Activated naive CD8-positive, alpha-beta T cell treated with anti-CD3 and anti-CD28 coated beads for 36 hours (primary cell): ENCODE results near the gene ATP8B1. TPM values are rescaled to one million over a fixed set of nuclear protein-coding genes. Genes with fewer than 3 reads are reported as not detected.
A peak's percentile ranks its signal among the peaks of the same experiment; 100 is the strongest.

ENCODE experiments used
- DNase-seq: peaks from one replicate; pipeline ENCODE4 v3.0.0; 2021
- H3K27ac Mint-ChIP-seq: one replicate; pipeline ENCODE4 v1.8.0; 2022; ENCODE audit warnings: mild to moderate bottlenecking, moderate library complexity, mixed read lengths
- H3K27me3 Mint-ChIP-seq: one replicate; pipeline ENCODE4 v1.8.0; 2022; ENCODE audit warnings: mild to moderate bottlenecking, mixed read lengths
- H3K36me3 Mint-ChIP-seq: one replicate; pipeline ENCODE4 v1.8.0; 2021; ENCODE audit warnings: mild to moderate bottlenecking, mixed read lengths
- H3K4me1 Mint-ChIP-seq: one replicate; pipeline ENCODE4 v1.8.0; 2021; ENCODE audit warnings: mixed read lengths
- H3K4me3 Mint-ChIP-seq: one replicate; pipeline ENCODE4 v1.8.0; 2022; ENCODE audit warnings: mild to moderate bottlenecking, moderate library complexity, mixed read lengths
- H3K9me3 Mint-ChIP-seq: one replicate; pipeline ENCODE4 v1.8.0; 2022; ENCODE audit warnings: mixed read lengths
- total RNA-seq, 2 experiments: library from RNA; stranded (reverse); gene quantifications; one replicate each; pipeline ENCODE4 v1.2.3, GENCODE V29; 2021

Gene ATP8B1
- total RNA-seq, 2 experiments from 2014 or later: 1.4 to 1.5 TPM

DNA sequence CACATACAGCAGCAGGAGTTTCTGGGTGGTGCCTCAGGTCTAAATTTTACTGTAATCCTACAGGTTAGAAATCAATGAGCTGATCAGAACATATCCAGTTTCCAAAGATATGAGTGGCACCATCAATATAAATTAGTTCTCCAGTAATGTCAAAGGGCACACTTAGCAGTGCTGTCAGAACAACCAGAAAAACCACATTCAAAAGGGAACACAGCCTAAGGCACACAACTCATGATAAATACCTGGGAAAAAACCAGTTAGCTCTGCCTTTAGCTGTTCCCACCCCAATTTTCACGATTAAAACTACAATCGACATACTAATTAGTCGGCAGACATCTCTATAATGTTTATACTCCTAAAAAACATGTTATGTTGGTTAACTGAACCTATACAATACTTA is 31.5 kb downstream of the ATP8B1 start:
- no peak for DNase-seq
- no peaks in the 10 kb centered on the region for H3K9me3 Mint-ChIP-seq
- no peaks in the 10 kb centered on the region for H3K36me3 Mint-ChIP-seq
- H3K4me1 Mint-ChIP-seq: peaks cover 18% of the 10 kb centered on the region
- no peaks in the 10 kb centered on the region for H3K27me3 Mint-ChIP-seq
- H3K4me3 Mint-ChIP-seq: no peak overlapping the region
- no peak overlapping the region for H3K27ac Mint-ChIP-seq

DNA sequence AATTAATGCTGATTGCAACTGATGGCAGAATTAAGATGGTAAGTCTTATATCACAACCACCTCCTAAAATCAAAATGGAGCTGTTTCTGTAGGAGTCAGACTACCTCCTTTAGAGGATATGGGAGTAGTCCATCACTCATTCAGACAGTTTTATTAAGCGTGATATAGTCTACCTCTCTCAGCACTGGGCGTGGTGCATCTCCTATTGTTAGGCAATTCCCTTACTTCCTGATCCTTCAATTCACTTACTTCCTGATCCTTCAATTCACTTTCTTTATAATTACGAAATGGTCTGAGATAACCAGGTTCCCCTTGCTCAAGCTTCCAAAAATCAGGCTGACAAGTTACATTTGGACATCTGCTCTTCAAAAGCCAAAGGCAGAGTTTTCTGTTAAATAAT is 31.9 kb downstream of the ATP8B1 start:
- no peaks in the 10 kb centered on the region for H3K27me3 Mint-ChIP-seq
- H3K4me3 Mint-ChIP-seq: no peak overlapping the region
- H3K36me3 Mint-ChIP-seq: no peaks in the 10 kb centered on the region
- no peak overlapping the region for H3K27ac Mint-ChIP-seq
- H3K4me1 Mint-ChIP-seq: peaks cover 14% of the 10 kb centered on the region
- no peak for DNase-seq
- H3K9me3 Mint-ChIP-seq: no peaks in the 10 kb centered on the region

DNA sequence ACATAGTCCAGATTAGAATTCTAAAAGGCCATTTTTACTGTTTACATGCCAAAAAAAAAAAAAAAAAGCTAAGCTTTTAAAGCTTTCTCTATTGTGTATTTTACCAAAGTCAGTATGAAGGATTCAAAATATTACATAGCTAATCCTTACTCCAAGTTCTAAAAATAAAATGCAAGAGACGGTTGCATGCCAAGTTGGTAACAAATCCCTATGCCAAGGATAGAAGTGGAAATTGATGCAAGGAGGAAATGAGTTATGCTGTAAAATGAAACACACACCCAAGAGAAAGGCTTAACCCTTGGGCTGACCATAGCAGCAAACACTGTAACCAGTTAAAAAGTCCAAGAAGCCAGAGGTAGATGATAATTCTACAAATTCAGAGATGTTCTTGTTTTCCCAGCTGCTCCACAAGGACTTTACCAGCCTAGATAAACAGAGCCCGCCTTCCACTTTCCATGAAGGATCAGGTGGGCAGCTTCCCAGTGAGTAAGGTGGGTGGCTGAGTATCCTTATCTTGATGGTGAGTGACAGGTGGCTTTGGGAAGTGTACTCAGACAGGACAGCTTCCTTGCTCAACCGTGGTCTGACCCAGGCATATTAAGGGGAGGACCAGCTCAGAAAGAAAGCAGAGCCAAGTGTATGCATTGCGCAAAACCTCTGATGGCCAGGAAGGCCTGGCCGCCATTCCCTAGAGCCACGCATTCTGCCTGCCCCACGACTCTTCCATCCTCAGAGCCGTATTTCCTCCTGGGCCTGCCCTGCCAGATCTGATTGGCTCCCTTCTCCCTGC is 34.4 kb downstream of the ATP8B1 start:
- H3K4me1 Mint-ChIP-seq: no peaks in the 10 kb centered on the region
- H3K9me3 Mint-ChIP-seq: no peaks in the 10 kb centered on the region
- no peaks in the 10 kb centered on the region for H3K27me3 Mint-ChIP-seq
- H3K36me3 Mint-ChIP-seq: no peaks in the 10 kb centered on the region
- no peak overlapping the region for H3K4me3 Mint-ChIP-seq
- no peak overlapping the region for H3K27ac Mint-ChIP-seq
- DNase-seq: no peak

DNA sequence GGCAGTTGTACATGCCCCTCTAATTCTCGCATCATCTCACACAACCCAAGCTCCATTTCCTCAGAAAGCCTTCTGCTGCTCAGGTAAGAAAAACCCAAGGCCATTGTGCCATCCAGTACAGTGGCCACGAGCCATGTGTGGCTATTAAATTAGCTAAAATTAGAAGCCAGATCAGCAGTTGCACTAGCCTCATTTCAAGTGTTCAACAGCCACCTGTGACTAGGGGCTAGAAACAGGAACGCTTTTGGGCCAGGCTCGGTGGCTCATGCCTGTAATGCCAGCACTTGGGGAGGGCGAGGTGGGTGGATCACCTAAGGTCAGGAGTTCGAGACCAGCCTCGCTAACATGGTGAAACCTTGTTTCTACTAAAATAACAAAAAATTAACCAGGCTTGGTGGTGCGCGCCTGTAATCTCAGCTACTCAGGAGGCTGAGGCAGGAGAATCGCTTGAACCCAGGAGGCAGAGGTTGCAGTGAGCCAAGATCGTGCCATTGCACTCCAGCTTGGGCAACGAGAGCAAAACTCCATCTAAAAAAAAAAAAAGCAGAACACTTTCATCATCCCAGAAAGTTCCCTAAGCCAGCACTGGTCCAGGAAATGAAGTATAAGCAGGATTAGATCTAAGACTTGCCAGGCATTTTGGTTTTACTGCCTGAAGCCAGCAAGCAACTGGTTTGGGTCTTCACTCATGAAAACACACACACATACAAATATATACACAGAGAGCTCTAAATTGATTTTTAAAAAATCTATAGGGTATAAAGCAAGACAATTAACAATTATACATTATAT is 35.7 kb downstream of the ATP8B1 start:
- Mint-ChIP-seq H3K27ac (no peak overlapping the region), H3K9me3 (no peaks in the 10 kb centered on the region), H3K36me3 (no peaks in the 10 kb centered on the region), H3K4me3 (no peak overlapping the region), H3K27me3 (no peaks in the 10 kb centered on the region), H3K4me1 (no peaks in the 10 kb centered on the region)
- DNase-seq: no peak

DNA sequence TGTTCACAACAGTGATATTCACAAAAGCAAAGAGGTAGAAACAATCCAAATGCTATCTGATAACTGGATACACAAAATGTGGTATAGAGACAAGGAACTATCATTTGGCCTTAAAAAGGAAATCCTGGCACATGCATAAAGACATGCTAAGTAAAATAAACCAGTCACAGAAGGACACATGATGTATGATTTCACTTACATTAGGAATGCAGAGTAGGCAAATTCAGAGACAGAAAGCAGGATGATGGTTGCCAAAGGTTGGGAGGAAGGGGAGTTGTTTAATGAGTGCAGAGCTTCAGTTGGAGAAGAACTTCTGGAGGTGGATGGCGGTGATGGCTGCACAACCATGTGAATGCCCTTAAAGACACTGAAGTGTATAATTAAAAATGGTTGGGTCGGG is 38.1 kb downstream of the ATP8B1 start:
- H3K36me3 Mint-ChIP-seq: no peaks in the 10 kb centered on the region
- no peak for DNase-seq
- no peaks in the 10 kb centered on the region for H3K9me3 Mint-ChIP-seq
- H3K4me3 Mint-ChIP-seq: no peak overlapping the region
- no peaks in the 10 kb centered on the region for H3K27me3 Mint-ChIP-seq
- no peaks in the 10 kb centered on the region for H3K4me1 Mint-ChIP-seq
- no peak overlapping the region for H3K27ac Mint-ChIP-seq

DNA sequence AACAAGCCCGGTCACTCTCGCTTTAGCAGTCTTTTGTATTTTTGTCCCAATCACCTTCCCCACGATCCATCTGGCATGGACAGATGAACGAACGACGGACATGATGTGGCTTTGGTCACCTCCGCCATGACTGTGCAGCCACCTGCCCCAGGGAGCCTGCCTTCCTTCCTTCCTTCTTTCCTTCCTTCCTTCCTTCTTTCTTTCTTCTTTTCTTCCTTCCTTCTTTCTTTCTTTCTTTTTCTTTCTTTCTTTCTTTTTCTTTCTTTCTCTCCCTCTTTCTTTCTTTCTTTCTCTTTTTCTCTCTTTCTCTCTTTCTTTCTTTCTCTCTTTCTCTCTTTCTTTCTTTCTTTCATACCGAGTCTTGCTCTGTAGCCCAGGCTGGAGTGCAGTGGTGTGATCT is 39.0 kb downstream of the ATP8B1 start:
- Mint-ChIP-seq H3K9me3 (no peaks in the 10 kb centered on the region), H3K27ac (no peak overlapping the region), H3K36me3 (no peaks in the 10 kb centered on the region), H3K27me3 (no peaks in the 10 kb centered on the region), H3K4me3 (no peak overlapping the region), H3K4me1 (no peaks in the 10 kb centered on the region)
- DNase-seq: no peak

DNA sequence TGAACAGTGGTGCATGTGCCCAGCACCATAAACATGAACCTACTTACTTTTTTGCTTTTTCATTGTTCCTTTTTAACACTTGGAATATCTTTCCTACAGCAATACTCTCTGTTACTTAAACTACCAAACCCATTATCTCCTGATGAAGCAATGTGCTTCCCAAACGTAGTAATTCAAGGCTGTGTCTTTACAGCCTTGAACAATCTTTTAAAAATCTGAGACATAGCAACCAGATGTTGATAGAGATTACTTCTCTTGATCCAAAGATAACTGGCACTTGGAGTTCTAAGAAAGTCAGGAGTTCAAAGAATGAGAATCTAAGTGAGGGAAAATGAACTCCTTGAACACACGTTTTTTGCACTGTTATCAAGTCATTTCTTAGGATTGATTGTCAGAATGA is 40.4 kb downstream of the ATP8B1 start:
- H3K27ac Mint-ChIP-seq: no peak overlapping the region

DNA sequence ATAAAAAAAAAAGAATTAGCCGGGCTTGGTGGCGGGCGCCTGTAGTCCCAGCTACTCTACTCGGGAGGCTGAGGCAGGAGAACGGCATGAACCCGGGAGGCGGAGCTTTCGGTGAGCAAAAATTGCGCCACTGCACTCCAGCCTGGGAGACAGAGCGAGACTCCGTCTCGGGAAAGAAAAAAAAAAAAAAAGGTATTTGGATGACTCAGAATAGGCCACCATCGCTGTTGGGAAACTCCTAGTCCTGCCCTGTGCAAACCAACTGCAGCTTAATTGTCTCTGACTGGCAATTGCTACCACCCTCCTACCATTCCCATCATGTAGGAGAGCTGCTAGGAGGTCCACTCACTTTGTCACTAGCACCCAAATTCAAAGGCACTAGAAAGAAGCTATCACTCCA is 43.5 kb downstream of the ATP8B1 start:
- H3K9me3 Mint-ChIP-seq: no peaks in the 10 kb centered on the region
- H3K4me3 Mint-ChIP-seq: no peak overlapping the region
- no peaks in the 10 kb centered on the region for H3K27me3 Mint-ChIP-seq
- H3K27ac Mint-ChIP-seq: no peak overlapping the region
- peaks cover 2% of the 10 kb centered on the region for H3K36me3 Mint-ChIP-seq
- DNase-seq: no peak
- no peaks in the 10 kb centered on the region for H3K4me1 Mint-ChIP-seq

More for the DNA sequence above, 40.4 kb downstream of the ATP8B1 start:
- no peaks in the 10 kb centered on the region for H3K9me3 Mint-ChIP-seq
- no peaks in the 10 kb centered on the region for H3K36me3 Mint-ChIP-seq
- no peaks in the 10 kb centered on the region for H3K4me1 Mint-ChIP-seq
- no peak for DNase-seq
- no peaks in the 10 kb centered on the region for H3K27me3 Mint-ChIP-seq
- H3K4me3 Mint-ChIP-seq: no peak overlapping the region

DNA sequence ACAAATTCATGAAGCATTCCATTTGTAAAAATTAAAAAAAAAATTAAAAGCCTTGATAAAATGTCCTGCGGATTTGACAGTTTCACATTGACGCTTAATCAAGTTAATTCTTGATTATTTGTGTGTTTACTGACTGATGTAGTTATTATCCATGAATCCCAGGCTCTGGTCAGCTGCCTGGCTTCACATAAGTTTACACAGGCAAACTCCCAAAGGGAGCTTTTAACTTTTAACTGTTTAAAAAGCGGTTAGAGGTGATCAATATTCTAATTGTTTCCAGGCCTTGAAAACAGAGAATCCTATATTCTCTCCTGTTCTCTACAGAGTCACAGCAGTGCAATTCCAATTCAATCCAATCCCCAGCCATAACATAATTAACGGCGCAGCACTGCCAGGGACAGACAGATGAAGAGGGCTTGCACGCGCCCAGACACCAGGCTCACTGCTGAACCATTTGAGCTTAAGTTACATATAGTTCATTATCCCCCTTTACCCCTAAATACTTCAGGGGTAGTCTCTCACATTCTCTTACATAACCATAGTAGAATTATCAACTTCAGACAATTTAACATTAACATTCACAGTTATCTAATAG is 47.5 kb downstream of the ATP8B1 start:
- peaks cover 7% of the 10 kb centered on the region for H3K4me1 Mint-ChIP-seq
- no peak for DNase-seq
- H3K27ac Mint-ChIP-seq: no peak overlapping the region
- H3K27me3 Mint-ChIP-seq: no peaks in the 10 kb centered on the region
- H3K4me3 Mint-ChIP-seq: no peak overlapping the region
- peaks cover 2% of the 10 kb centered on the region for H3K36me3 Mint-ChIP-seq
- no peaks in the 10 kb centered on the region for H3K9me3 Mint-ChIP-seq

DNA sequence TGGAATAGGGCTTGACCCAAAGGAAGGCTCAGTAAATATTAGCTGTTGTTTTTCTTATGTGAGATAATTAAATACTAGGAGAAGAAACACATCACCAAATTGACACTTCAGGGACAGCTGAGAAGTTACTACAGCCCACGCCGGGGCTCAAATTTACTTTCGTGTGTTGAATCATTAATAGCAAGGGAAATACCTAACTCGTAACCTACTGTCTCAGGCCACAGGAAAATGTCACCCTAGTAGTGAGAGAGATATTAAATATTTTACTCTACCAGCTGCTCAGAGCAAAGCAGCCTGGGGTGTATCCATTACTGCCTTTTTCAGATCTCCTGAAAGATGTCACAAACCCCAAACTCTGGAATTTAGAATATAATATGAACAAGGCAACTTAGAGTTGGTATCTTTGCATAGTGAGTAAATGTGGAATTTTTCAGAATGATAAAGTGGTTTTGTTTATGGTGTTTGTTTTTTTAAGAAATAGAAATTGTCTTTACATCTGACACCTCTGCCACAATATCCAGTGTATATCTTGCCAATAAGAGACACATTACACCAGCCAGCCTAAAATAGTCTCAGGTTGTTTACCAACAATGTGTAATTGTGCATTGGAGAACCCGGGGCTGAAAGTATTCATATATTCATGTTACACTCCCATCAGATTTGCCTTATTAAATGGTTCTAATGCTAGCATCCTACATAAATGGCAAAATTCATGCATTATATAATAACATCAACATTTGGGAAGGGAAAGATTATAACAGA is 48.4 kb downstream of the ATP8B1 start:
- DNase-seq: no peak
- H3K4me1 Mint-ChIP-seq: peaks cover 7% of the 10 kb centered on the region
- no peaks in the 10 kb centered on the region for H3K27me3 Mint-ChIP-seq
- peaks cover 2% of the 10 kb centered on the region for H3K36me3 Mint-ChIP-seq
- H3K27ac Mint-ChIP-seq: no peak overlapping the region
- H3K9me3 Mint-ChIP-seq: no peaks in the 10 kb centered on the region
- H3K4me3 Mint-ChIP-seq: no peak overlapping the region

DNA sequence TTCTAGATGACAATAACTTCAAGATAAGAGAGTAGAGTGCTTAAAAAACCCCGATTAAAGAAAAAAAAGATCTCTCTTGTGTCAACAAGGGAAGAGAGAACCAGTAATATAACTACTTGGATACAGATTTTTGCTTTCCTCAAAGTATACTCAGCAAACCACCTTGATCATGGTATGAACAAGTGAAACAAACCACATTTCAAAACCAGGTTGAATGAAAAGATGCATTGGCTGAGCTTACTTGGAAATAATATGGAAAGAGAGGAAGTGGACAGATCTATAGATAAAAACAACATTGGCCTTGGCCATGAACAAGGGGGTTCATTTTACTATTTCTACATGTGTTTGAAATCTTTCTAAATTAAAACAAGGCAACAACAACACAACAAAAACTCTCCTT is 50.1 kb downstream of the ATP8B1 start:
- no peaks in the 10 kb centered on the region for H3K9me3 Mint-ChIP-seq
- H3K27ac Mint-ChIP-seq: peak overlapping the region; percentile 14

DNA sequence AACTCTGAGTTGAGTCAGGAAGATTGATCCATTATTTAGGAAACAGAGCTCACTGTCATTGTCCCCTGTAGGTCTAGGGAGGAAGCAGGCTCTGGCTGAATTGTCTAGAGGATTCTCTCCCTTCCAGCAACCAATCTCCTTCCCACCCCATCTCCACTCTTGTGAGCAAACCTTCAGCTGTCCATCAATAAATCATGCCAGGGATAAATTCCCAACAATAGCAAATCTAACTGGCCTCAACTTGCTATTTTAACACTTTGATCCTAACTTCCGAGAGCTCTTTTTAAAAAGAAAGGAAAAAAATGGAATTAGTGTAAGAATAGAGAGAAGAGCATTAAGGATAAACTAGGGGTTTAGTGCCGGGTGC is 53.5 kb downstream of the ATP8B1 start:
- H3K27me3 Mint-ChIP-seq: no peaks in the 10 kb centered on the region
- H3K4me3 Mint-ChIP-seq: no peak overlapping the region
- DNase-seq: no peak
- H3K9me3 Mint-ChIP-seq: no peaks in the 10 kb centered on the region
- no peak overlapping the region for H3K27ac Mint-ChIP-seq
- H3K36me3 Mint-ChIP-seq: no peaks in the 10 kb centered on the region
- H3K4me1 Mint-ChIP-seq: peaks cover 16% of the 10 kb centered on the region

More for the DNA sequence above, 50.1 kb downstream of the ATP8B1 start:
- H3K36me3 Mint-ChIP-seq: peaks cover 2% of the 10 kb centered on the region
- no peak for DNase-seq
- H3K4me1 Mint-ChIP-seq: peaks cover 16% of the 10 kb centered on the region
- no peaks in the 10 kb centered on the region for H3K27me3 Mint-ChIP-seq
- H3K4me3 Mint-ChIP-seq: no peak overlapping the region

DNA sequence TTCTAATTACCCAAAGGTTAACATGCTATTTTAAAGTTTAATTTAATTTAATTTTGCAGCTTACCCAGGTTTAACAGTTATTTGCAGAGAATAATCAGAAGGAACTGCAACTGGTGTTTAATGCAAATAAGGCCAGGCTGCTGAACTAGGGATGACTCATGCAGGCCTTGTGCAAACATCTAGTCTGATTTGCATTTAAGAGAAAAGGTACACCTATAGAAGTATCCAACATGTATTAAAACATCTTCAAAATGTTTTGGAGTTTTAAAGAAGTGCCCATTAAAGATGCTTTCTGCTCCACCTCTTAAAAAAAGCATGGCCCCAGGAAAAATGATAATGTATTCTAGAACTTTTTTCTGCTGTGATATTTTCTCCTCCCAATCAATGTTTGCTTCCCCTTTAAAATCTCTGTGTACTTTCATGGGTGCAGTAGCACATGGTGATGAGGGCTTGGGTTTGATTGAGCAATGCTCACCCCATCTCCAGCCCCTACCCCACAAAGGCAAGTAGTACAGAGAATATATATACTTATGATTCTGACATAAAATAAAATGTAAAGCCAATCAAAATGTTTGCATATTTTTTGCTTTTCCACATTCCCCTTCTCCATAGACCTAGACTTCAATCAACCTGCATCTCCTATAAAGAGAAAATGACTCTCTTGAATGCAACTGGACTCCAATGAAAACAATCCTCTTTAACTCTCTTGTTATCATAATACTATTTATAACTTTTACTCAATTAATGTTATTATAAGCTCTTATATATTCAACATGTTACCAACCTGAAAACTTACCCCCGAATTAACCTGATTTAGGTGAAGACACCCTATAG is 54.1 kb downstream of the ATP8B1 start:
- no peaks in the 10 kb centered on the region for H3K9me3 Mint-ChIP-seq
- no peak overlapping the region for H3K27ac Mint-ChIP-seq
- no peaks in the 10 kb centered on the region for H3K27me3 Mint-ChIP-seq
- no peaks in the 10 kb centered on the region for H3K36me3 Mint-ChIP-seq
- H3K4me1 Mint-ChIP-seq: peaks cover 16% of the 10 kb centered on the region
- DNase-seq: no peak
- no peak overlapping the region for H3K4me3 Mint-ChIP-seq
